NCI-H146 treated with DMSO at 0.1 percent for 48 hours (cell line): ENCODE measurements around the gene JMJD6.

ENCODE experiments used
- DNase-seq: peaks from one replicate; lab custom pipeline; 2025; ENCODE audit not compliant: unreplicated experiment; lab: John Stamatoyannopoulos, UW

Gene JMJD6

GRCh38 chr17:76683011-76683755 is 43.2 kb downstream of the JMJD6 start:
- DNase-seq: no peak

GRCh38 chr17:76682296-76682695 is 44.1 kb downstream of the JMJD6 start:
- no peak for DNase-seq

GRCh38 chr17:76681222-76682137 is 44.9 kb downstream of the JMJD6 start:
- DNase-seq: peak; percentile 69

- DNase-seq: no peak
Observed at GRCh38 chr17:76679239-76679638, 47.2 kb downstream of the JMJD6 start.

- no peak for DNase-seq
Observed at GRCh38 chr17:76678330-76678729, 48.1 kb downstream of the JMJD6 start.

- no peak for DNase-seq
Observed at GRCh38 chr17:76677406-76677805, 49.0 kb downstream of the JMJD6 start.

- DNase-seq: no peak
Observed at GRCh38 chr17:76676629-76677028, 49.8 kb downstream of the JMJD6 start.

- no peak for DNase-seq
Observed at GRCh38 chr17:76675648-76676047, 50.8 kb downstream of the JMJD6 start.

GRCh38 chr17:76674600-76674999 is 51.8 kb downstream of the JMJD6 start:
- no peak for DNase-seq

GRCh38 chr17:76673729-76674128 is 52.7 kb downstream of the JMJD6 start:
- DNase-seq: no peak

GRCh38 chr17:76672892-76673291 is 53.5 kb downstream of the JMJD6 start:
- no peak for DNase-seq

GRCh38 chr17:76672270-76672851 is 54.0 kb downstream of the JMJD6 start:
- DNase-seq: peak; percentile 14

- DNase-seq: no peak
Observed at GRCh38 chr17:76671912-76672262, 54.5 kb downstream of the JMJD6 start.

GRCh38 chr17:76671123-76671911 is 55.1 kb downstream of the JMJD6 start:
- DNase-seq: peak; percentile 97

GRCh38 chr17:76670718-76671122 is 55.7 kb downstream of the JMJD6 start:
- no peak for DNase-seq

- no peak for DNase-seq
Observed at GRCh38 chr17:76670020-76670717, 56.2 kb downstream of the JMJD6 start.
